Transverse colon (tissue), 4 donors: Measurements from ENCODE around the gene LRPPRC. TPM values are rescaled to one million over a fixed set of nuclear protein-coding genes. Genes with fewer than 3 reads are reported as not detected.

Experiments
- DNase-seq: peaks from one replicate; pipeline ENCODE4 v3.0.0-alpha.2; 2019
- H3K27ac ChIP-seq, 4 donors: fragments of 200-600 bp; sonication (generic); 2 replicates each; pipeline ENCODE4 v1.5.1; 2016 to 2018; ENCODE audit warnings: inconsistent platforms in 4 of 4
- H3K27me3 ChIP-seq: fragments of 200-600 bp; sonication (generic); 2 replicates; pipeline ENCODE4 v1.5.1; 2017; ENCODE audit warnings: inconsistent platforms
- H3K36me3 ChIP-seq, 4 donors: fragments of 200-600 bp; sonication (generic); 2 replicates each; pipeline ENCODE4 v1.5.1; 2017 to 2019; ENCODE audit warnings: inconsistent platforms in 4 of 4
- H3K4me1 ChIP-seq, 4 donors: fragments of 200-600 bp; sonication (generic); 2 replicates each; pipeline ENCODE4 v1.5.1; 2017 to 2020; ENCODE audit warnings: inconsistent platforms in 4 of 4
- H3K4me3 ChIP-seq, 4 donors: fragments of 200-600 bp; sonication (generic); 1 replicate in 1 of 4; 2 replicates in 3 of 4; pipeline versions ENCODE4 v1.5.1 to v1.6.1; 2017 to 2019; ENCODE audit warnings: inconsistent platforms in 4 of 4
- H3K9me3 ChIP-seq, 2 donors: fragments of 200-600 bp; sonication (generic); 2 replicates each; pipeline ENCODE4 v1.5.1; 2017 to 2019; ENCODE audit warnings: inconsistent platforms in 2 of 2
- CTCF ChIP-seq, 5 experiments: fragments of 200-600 bp in 3 of 5; fragments of 450-650 bp in 2 of 5; sonication (generic) in 3 of 5; IDR thresholded peaks; 1 replicate in 2 of 5; 2 replicates in 3 of 5; pipeline ENCODE4 v1.5.1; 2016 to 2017; ENCODE audit warnings: antibody characterized with exemption in 5 of 5, inconsistent platforms in 3 of 5, mild to moderate bottlenecking in 2 of 5, moderate library complexity in 1 of 5
- EP300 ChIP-seq: sonication (generic); formaldehyde crosslinking; IDR thresholded peaks from one replicate; pipeline ENCODE4 v1.6.1; 2017; ENCODE audit warnings: antibody characterized with exemption, low read depth
- POLR2A ChIP-seq: fragments of 450-650 bp; IDR thresholded peaks from one replicate; pipeline ENCODE4 v1.6.1; 2016; ENCODE audit warnings: antibody characterized with exemption, mild to moderate bottlenecking, moderate library complexity
- POLR2AphosphoS5 ChIP-seq, 3 donors: sonication (generic); formaldehyde crosslinking; IDR thresholded peaks; one replicate each; pipeline ENCODE4 v1.6.1; 2016; ENCODE audit warnings: antibody characterized with exemption in 3 of 3
- WGBS, 2 donors: methylation state at CpG; one replicate each; pipeline ENCODE4 v1.1.5; 2018; ENCODE audit warnings: low coverage in 1 of 2; 5-methylcytosine and 5-hydroxymethylcytosine counted together
- in situ Hi-C, 4 donors: fragments of 200-750 bp; cut with MboI; loops; one replicate each; pipeline versions ENCODE4 v1.15.0 to v1.15.1; 2017; ENCODE audit warnings: low sequenced_read_pairs in 3 of 4, low pct_ligation_motif_present in 1 of 4, low pct_unique_long_range_greater_than_20kb in 1 of 4
- intact Hi-C: fragments of 100-400 bp; cut with DNase I; formaldehyde crosslinking; loops from one replicate; pipeline ENCODE4 v1.15.1; 2023; ENCODE audit warnings: low total_unique reads
- total RNA-seq, 4 donors: library from RNA; depleted of rRNA; stranded (reverse); fragments of >200 nt; gene quantifications; one replicate each; pipeline ENCODE4 v1.1.0, GENCODE V29; 2016

The LRPPRC gene
- total RNA-seq, 4 donors from 2014 or later, result 35.9 to 83.3 (median 59.7) TPM

GRCh38 chr2:43943809-43944452, 51.9 kb downstream of the LRPPRC start:
- peaks cover 0 to 47% (median 23%) of the 10 kb centered on the region in 4 donors for H3K36me3 ChIP-seq
- no peaks in the 10 kb centered on the region for H3K27me3 ChIP-seq
- in situ Hi-C loops (no loop called here), intact Hi-C loops (no loop called here)
- 35 to 60% methylated on average over 5 of the region's 5 CpGs for whole genome bisulfite sequencing, 2 donors
- no peaks in the 10 kb centered on the region for H3K4me1 ChIP-seq
- H3K9me3 ChIP-seq, result no peaks in the 10 kb centered on the region
- DNase-seq, result no peak
- no peak overlapping the region for H3K4me3 ChIP-seq
- TF ChIP-seq EP300, result no peak
- no peak for TF ChIP-seq POLR2A
- TF ChIP-seq POLR2AphosphoS5 (IDR thresholded peaks at IDR 0.05), result no peak
- TF ChIP-seq CTCF (IDR thresholded peaks at IDR 0.05), result no peak
- no peak overlapping the region for H3K27ac ChIP-seq

DNA sequence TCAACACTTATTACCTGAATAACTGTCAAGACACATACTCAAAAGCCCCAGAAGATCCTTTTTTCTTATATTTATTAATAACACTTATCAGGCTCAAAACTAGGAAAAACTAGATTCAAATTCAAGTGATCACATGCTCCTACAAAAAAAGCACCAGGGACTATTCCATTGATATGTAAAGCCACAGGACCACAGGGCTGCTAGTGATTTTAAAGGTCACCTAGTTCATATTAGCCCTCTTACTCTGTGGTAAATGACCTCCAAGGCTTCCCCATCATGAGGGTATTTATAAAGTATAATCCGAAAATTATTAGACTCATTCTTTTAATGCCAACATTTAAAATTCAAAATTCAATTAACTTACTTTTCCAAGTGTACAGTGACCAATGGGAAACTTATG, 52.5 kb downstream of the LRPPRC start:
- in situ Hi-C loops, result no loop called here
- WGBS, 2 donors, result 94 to 100% methylated on average over 1 of the region's 1 CpG

GRCh38 chr2:43942881-43943280, 52.9 kb downstream of the LRPPRC start:
- intact Hi-C loops (no loop called here), in situ Hi-C loops (no loop called here)
- H3K9me3 ChIP-seq, result no peaks in the 10 kb centered on the region
- H3K4me1 ChIP-seq, result no peaks in the 10 kb centered on the region
- no peak overlapping the region for H3K4me3 ChIP-seq
- no peak for DNase-seq
- peaks cover 0 to 44% (median 19%) of the 10 kb centered on the region in 4 donors for H3K36me3 ChIP-seq
- H3K27me3 ChIP-seq, result no peaks in the 10 kb centered on the region
- H3K27ac ChIP-seq, result no peak overlapping the region
- 92 to 100% methylated on average over 1 of the region's 1 CpG for WGBS, 2 donors
- TF ChIP-seq POLR2A (no peak), CTCF (IDR thresholded peaks at IDR 0.05) (no peak), POLR2AphosphoS5 (IDR thresholded peaks at IDR 0.05) (no peak), EP300 (no peak)

More for the DNA sequence above, 52.5 kb downstream of the LRPPRC start:
- Histone ChIP-seq H3K4me1 (no peaks in the 10 kb centered on the region), H3K36me3 (peaks cover 0 to 42% (median 21%) of the 10 kb centered on the region in 4 donors), H3K9me3 (no peaks in the 10 kb centered on the region), H3K27ac (no peak overlapping the region), H3K27me3 (no peaks in the 10 kb centered on the region), H3K4me3 (no peak overlapping the region)
- TF ChIP-seq CTCF (IDR thresholded peaks at IDR 0.05) (no peak), EP300 (no peak), POLR2A (no peak), POLR2AphosphoS5 (IDR thresholded peaks at IDR 0.05) (no peak)
- no peak for DNase-seq
- intact Hi-C loops, result no loop called here

- no peak overlapping the region for H3K4me3 ChIP-seq
- in situ Hi-C loops (no loop called here), intact Hi-C loops (no loop called here)
- TF ChIP-seq CTCF (IDR thresholded peaks at IDR 0.05) (no peak), POLR2AphosphoS5 (IDR thresholded peaks at IDR 0.05) (no peak), POLR2A (no peak), EP300 (no peak)
- H3K36me3 ChIP-seq, result peaks cover 0 to 42% (median 14%) of the 10 kb centered on the region in 4 donors
- WGBS, 2 donors, result 71 to 75% methylated on average over 1 to 4 of the region's 4 CpGs
- no peaks in the 10 kb centered on the region for H3K4me1 ChIP-seq
- no peaks in the 10 kb centered on the region for H3K9me3 ChIP-seq
- no peaks in the 10 kb centered on the region for H3K27me3 ChIP-seq
- no peak for DNase-seq
- H3K27ac ChIP-seq, result no peak overlapping the region
Observed at GRCh38 chr2:43941966-43942365, 53.8 kb downstream of the LRPPRC start.
